Astrocyte of the cerebellum (primary cell): ENCODE measurements around the gene NDC1.
"Not testable (repeated sequence)": the region's sequence is repeated elsewhere in the genome, so short reads cannot be mapped to it uniquely, and the experiment has no call there.

Source experiments
- DNase-seq: peaks from one replicate; pipeline ENCODE4 v3.0.0-alpha.2; 2011; ENCODE audit warnings: low read depth
- H3K4me3 ChIP-seq: 2 replicates; pipeline ENCODE4 v1.5.1; 2011; ENCODE audit warnings: mild to moderate bottlenecking, low read depth, low read length, moderate library complexity
- in situ Hi-C: cut with HindIII; loops from 2 replicates; pipeline ENCODE4 v1.10.0; 2017; ENCODE audit warnings: low sequenced_read_pairs
- TF ChIP-seq, protein P1 (sequence below): IDR thresholded peaks from 2 replicates; pipeline ENCODE4 v1.5.1; 2012; ENCODE audit warnings: low read length, low read depth, moderate library complexity, mild to moderate bottlenecking; ENCODE audit errors: missing control alignments

The NDC1 gene

GRCh38 chr1:53826367-53826766 is 11.7 kb downstream of the NDC1 start:
- DNase-seq, result peak; percentile 19
- H3K4me3 ChIP-seq, result no peak overlapping the region
- TF ChIP-seq, protein P1, sequence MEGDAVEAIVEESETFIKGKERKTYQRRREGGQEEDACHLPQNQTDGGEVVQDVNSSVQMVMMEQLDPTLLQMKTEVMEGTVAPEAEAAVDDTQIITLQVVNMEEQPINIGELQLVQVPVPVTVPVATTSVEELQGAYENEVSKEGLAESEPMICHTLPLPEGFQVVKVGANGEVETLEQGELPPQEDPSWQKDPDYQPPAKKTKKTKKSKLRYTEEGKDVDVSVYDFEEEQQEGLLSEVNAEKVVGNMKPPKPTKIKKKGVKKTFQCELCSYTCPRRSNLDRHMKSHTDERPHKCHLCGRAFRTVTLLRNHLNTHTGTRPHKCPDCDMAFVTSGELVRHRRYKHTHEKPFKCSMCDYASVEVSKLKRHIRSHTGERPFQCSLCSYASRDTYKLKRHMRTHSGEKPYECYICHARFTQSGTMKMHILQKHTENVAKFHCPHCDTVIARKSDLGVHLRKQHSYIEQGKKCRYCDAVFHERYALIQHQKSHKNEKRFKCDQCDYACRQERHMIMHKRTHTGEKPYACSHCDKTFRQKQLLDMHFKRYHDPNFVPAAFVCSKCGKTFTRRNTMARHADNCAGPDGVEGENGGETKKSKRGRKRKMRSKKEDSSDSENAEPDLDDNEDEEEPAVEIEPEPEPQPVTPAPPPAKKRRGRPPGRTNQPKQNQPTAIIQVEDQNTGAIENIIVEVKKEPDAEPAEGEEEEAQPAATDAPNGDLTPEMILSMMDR, result peak; percentile 44
- in situ Hi-C loops, result no loop called here

GRCh38 chr1:53825306-53825705 is 12.8 kb downstream of the NDC1 start:
- in situ Hi-C loops, result no loop called here

DNA sequence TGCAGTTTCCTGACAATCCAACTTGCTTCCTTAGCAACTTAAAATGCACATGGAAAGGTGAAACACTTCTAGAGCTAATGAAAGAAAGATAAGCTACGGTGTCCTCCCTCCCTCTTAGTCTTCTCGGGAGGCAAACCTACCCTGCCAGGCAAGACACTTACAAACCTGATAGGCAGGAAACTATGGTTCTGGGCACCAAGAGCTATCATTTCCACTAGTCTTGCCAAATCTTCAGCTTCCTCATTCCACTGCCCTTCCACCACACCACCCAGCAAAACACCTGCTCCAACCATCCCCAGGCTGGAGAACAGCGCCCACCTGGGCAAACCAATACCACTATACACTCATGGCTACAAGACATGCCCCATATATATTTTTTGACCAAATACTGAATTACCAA is 15.2 kb downstream of the NDC1 start:
- DNase-seq, result no peak
- TF ChIP-seq, protein P1, result no peak
- in situ Hi-C loops, result no loop called here
- no peak overlapping the region for H3K4me3 ChIP-seq

More at GRCh38 chr1:53825306-53825705, 12.8 kb downstream of the NDC1 start:
- no peak for DNase-seq
- no peak overlapping the region for H3K4me3 ChIP-seq
- TF ChIP-seq, protein P1, result no peak

- TF ChIP-seq, protein P1, result peak; percentile 11
- no peak overlapping the region for H3K4me3 ChIP-seq
- in situ Hi-C loops, result no loop called here
- DNase-seq, result no peak
Observed at GRCh38 chr1:53821380-53821779, 16.7 kb downstream of the NDC1 start.

GRCh38 chr1:53819387-53819786 is 18.7 kb downstream of the NDC1 start:
- DNase-seq, result no peak
- TF ChIP-seq, protein P1, result no peak
- in situ Hi-C loops, result no loop called here
- H3K4me3 ChIP-seq, result no peak overlapping the region

DNA sequence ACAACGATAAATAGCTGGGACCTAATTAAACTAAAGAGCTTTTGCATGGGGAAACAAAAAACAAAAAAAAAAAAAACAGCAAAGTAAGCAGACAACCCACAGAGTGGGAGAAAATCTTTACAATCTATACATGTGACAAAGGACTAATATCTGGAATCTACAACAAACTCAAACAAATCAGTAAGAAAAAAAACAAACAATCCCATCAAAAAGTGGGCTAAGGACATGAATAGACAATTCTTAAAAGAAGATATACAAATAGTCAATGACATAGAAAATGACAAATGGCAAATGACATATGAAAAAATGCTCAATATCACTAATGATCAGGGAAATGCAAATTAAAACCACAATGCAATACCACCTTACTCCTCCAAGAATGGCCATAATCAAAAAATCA is 21.5 kb downstream of the NDC1 start:
- H3K4me3 ChIP-seq, in situ Hi-C loops, DNase-seq: not testable (repeated sequence)

GRCh38 chr1:53815484-53815883 is 22.6 kb downstream of the NDC1 start:
- DNase-seq, in situ Hi-C loops, H3K4me3 ChIP-seq: not testable (repeated sequence)

GRCh38 chr1:53811414-53811851 is 26.7 kb downstream of the NDC1 start:
- in situ Hi-C loops, result no loop called here

More at GRCh38 chr1:53811414-53811851, 26.7 kb downstream of the NDC1 start:
- no peak overlapping the region for H3K4me3 ChIP-seq
- no peak for DNase-seq
- TF ChIP-seq, protein P1, result peak; percentile 4
